Loucy (cell line): Measurements from ENCODE around the gene DBF4B.

Experiments used
- EZH2phosphoT487 ChIP-seq: fragments of 200-600 bp; IDR thresholded peaks from 2 replicates; pipeline ENCODE4 v1.6.1; 2018; ENCODE audit warnings: antibody characterized with exemption, mild to moderate bottlenecking, moderate library complexity, borderline replicate concordance
- TF ChIP-seq, protein P1 (sequence below): fragments of 200-600 bp; sonication (generic); conservative IDR thresholded peaks from 2 replicates; pipeline ENCODE4 v1.5.1; 2014; ENCODE audit warnings: mild to moderate bottlenecking, antibody characterized with exemption, low read length

DNA sequence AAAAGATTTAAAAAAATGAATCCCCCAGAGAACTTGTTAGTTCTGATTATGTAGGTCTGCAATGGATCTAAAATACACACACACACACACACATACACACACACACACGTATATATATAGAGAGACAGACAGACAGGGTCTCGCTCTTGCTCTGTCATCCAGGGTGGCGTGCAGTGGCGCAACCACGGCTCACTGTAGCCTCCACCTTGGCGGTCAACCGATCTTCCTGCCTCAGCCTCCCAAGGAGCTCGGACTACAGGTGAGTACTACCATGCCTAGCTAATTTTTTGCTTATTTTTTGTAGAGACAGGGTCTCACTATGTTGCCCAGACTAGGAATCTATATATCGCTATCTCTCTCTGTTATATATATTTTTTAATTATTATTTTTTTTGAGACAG lies 88.3 kb downstream of the DBF4B start:
- no peak for TF ChIP-seq EZH2phosphoT487
- TF ChIP-seq, protein P1, sequence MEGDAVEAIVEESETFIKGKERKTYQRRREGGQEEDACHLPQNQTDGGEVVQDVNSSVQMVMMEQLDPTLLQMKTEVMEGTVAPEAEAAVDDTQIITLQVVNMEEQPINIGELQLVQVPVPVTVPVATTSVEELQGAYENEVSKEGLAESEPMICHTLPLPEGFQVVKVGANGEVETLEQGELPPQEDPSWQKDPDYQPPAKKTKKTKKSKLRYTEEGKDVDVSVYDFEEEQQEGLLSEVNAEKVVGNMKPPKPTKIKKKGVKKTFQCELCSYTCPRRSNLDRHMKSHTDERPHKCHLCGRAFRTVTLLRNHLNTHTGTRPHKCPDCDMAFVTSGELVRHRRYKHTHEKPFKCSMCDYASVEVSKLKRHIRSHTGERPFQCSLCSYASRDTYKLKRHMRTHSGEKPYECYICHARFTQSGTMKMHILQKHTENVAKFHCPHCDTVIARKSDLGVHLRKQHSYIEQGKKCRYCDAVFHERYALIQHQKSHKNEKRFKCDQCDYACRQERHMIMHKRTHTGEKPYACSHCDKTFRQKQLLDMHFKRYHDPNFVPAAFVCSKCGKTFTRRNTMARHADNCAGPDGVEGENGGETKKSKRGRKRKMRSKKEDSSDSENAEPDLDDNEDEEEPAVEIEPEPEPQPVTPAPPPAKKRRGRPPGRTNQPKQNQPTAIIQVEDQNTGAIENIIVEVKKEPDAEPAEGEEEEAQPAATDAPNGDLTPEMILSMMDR: no peak
